K562 (cell line): ENCODE data around the gene LRRC8A. TPM values are rescaled to one million over a fixed set of nuclear protein-coding genes. Genes with fewer than 3 reads are reported as not detected.

ENCODE experiments used
- ATF2 ChIP-seq: sonication (generic); formaldehyde crosslinking; IDR thresholded peaks from 2 replicates; pipeline ENCODE4 v1.8.1; 2022; ENCODE audit warnings: missing genetic modification reagents
- E4F1 ChIP-seq: fragments of 250-450 bp; sonication (Bioruptor Pico); IDR thresholded peaks from 2 replicates; pipeline ENCODE4 v1.5.0; 2021; ENCODE audit warnings: mild to moderate bottlenecking, borderline replicate concordance
- HMBOX1 ChIP-seq: sonication (generic); IDR thresholded peaks from 2 replicates; pipeline ENCODE4 v1.6.1; 2016
- MYBL2 ChIP-seq, 2 experiments: fragments of 450-650 bp in 1 of 2; sonication (generic) in 1 of 2; formaldehyde crosslinking in 1 of 2; IDR thresholded peaks; 2 replicates each; pipeline versions ENCODE4 v1.6.1 to v1.8.1; 2017 to 2022; ENCODE audit warnings: borderline replicate concordance in 1 of 2, inconsistent platforms in 1 of 2, low read depth in 1 of 2, mild to moderate bottlenecking in 1 of 2, missing genetic modification reagents in 1 of 2, moderate library complexity in 1 of 2
- NBN ChIP-seq: fragments of 450-650 bp; IDR thresholded peaks from 2 replicates; pipeline ENCODE4 v1.6.1; 2016; ENCODE audit warnings: low read depth, mild to moderate bottlenecking
- SRSF3 ChIP-seq: fragments of 200-400 bp; formaldehyde crosslinking; IDR thresholded peaks from 2 replicates; pipeline ENCODE4 v1.6.1; 2016; ENCODE audit warnings: mild to moderate bottlenecking, low read length, moderate library complexity; ENCODE audit not compliant: insufficient read depth
- TAL1 ChIP-seq: fragments of 450-650 bp; IDR thresholded peaks from 2 replicates; pipeline ENCODE4 v1.6.1; 2016; ENCODE audit warnings: mild to moderate bottlenecking
- TCF3 ChIP-seq: sonication (generic); formaldehyde crosslinking; IDR thresholded peaks from 2 replicates; pipeline ENCODE4 v1.4.0; 2020; ENCODE audit warnings: mild to moderate bottlenecking, missing genetic modification reagents
- THRB ChIP-seq: fragments of 450-650 bp; formaldehyde crosslinking; conservative IDR thresholded peaks from 2 replicates; pipeline ENCODE4 v1.4.0; 2022; ENCODE audit warnings: mild to moderate bottlenecking, missing genetic modification characterization
- ZBTB5 ChIP-seq: fragments of 450-650 bp; IDR thresholded peaks from 2 replicates; pipeline ENCODE4 v1.6.1; 2017; ENCODE audit warnings: antibody characterized with exemption
- ZNF184 ChIP-seq: sonication (generic); formaldehyde crosslinking; IDR thresholded peaks from 2 replicates; pipeline ENCODE4 v1.5.0; 2020; ENCODE audit warnings: missing genetic modification reagents
- ZNF212 ChIP-seq: fragments of 450-650 bp; formaldehyde crosslinking; IDR thresholded peaks from 2 replicates; pipeline ENCODE4 v1.4.0; 2020; ENCODE audit warnings: mild to moderate bottlenecking
- ZNF280B ChIP-seq: fragments of 250-450 bp; sonication (Bioruptor Pico); IDR thresholded peaks from 2 replicates; pipeline ENCODE4 v1.5.1; 2021; ENCODE audit warnings: mild to moderate bottlenecking
- ZNF699 ChIP-seq: fragments of 250-450 bp; sonication (Bioruptor Pico); IDR thresholded peaks from 2 replicates; pipeline ENCODE4 v1.8.0; 2021; ENCODE audit warnings: mild to moderate bottlenecking, moderate library complexity; ENCODE audit not compliant: insufficient replicate concordance
- polyA plus RNA-seq, 8 experiments: library from polyadenylated mRNA; depleted of rRNA in 4 of 8; stranded (reverse) in 5 of 8; unstranded in 3 of 8; fragments of >200 nt; fragmentation: Nextera tagmentation in 2 of 8; fragmentation: Illumina TruSeq in 1 of 8; extraction: Ambion mirVana in 2 of 8; extraction: Trizol in 1 of 8; gene quantifications; 2 replicates each; pipeline versions ENCODE4 v1.2.1 to v1.2.3, GENCODE V29; 2011 to 2014; ENCODE audit warnings: inconsistent platforms in 1 of 8, missing spikeins in 1 of 8
- total RNA-seq, 7 experiments: library from RNA; depleted of rRNA in 6 of 7; stranded (reverse); fragments of >200 nt in 6 of 7; fragmentation: Illumina TruSeq in 2 of 7; extraction: Trizol in 2 of 7; gene quantifications; 2 replicates each; pipeline versions ENCODE4 v1.2.1 to v1.2.3, GENCODE V29; 2011 to 2021; ENCODE audit warnings: low replicate concordance in 1 of 7

Gene LRRC8A
- total and polyA plus RNA-seq, 9 of the 15 experiments (the other 6 are each of a cell fraction or from before 2014, with no cell fraction given): 2.9 to 24.7 (median 8.9) TPM

- TF ChIP-seq E4F1 (no peak), ATF2 (CRISPR knock-in tag) (no peak), ZNF699 (CRISPR knock-in tag) (no peak), ZBTB5 (no peak), ZNF212 (CRISPR knock-in tag) (no peak), TCF3 (CRISPR knock-in tag) (no peak), THRB (CRISPR knock-in tag) (no peak), SRSF3 (no peak), HMBOX1 (no peak), ZNF184 (CRISPR knock-in tag) (no peak), NBN (peak; percentile 89; the same call in 1 of the 2 replicates), TAL1 (no peak; the same call in 1 of the 2 replicates), ZNF280B (CRISPR knock-in tag) (no peak), MYBL2 (IDR thresholded peaks at IDR 0.05; ENCODE audit: low read depth) (no peak), MYBL2 (CRISPR knock-in tag; IDR thresholded peaks at IDR 0.05; ENCODE audit: borderline replicate concordance) (no peak)
Measured at GRCh38 chr9:128881884-128882676, at the start of gene LRRC8A, which contains the start of gene KYAT1 (continued).
